Sigmoid colon (tissue), 4 donors: ENCODE results near the gene CARD14.

Experiments
- CTCF ChIP-seq, 4 experiments: fragments of 450-650 bp in 3 of 4; fragments of 200-600 bp in 1 of 4; IDR thresholded peaks; one replicate each; pipeline ENCODE4 v1.5.1; 2016 to 2019; ENCODE audit warnings: antibody characterized with exemption in 4 of 4, mild to moderate bottlenecking in 3 of 4, moderate library complexity in 2 of 4
- POLR2A ChIP-seq, 2 donors: fragments of 450-650 bp; IDR thresholded peaks; one replicate each; pipeline ENCODE4 v1.6.1; 2016; ENCODE audit warnings: antibody characterized with exemption in 2 of 2, mild to moderate bottlenecking in 2 of 2, moderate library complexity in 2 of 2
- POLR2AphosphoS5 ChIP-seq, 4 donors: sonication (generic); formaldehyde crosslinking; IDR thresholded peaks; one replicate each; pipeline ENCODE4 v1.6.1; 2017; ENCODE audit warnings: antibody characterized with exemption in 4 of 4

DNA sequence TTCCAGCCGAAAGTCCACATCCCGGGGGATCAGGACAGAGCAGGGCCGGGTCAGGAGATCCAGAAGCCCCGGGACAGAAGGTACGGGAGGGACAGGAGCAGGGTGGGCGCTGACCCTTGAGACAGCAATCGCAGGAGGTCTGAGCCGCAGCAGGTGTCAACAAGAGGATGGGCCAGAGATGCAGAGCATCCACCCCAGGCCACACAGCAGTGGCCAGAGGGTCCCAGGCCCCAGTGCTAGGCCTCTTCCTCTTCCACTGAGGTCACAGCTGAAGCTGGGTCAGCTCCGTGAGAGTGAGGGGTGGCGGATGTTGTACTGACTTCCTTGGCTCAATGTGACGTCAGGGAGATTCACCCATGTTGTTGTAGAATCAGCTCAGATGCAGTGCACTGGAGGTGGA, 82.1 kb downstream of the CARD14 start:
- TF ChIP-seq CTCF (IDR thresholded peaks at IDR 0.05) (no peak), POLR2AphosphoS5 (IDR thresholded peaks at IDR 0.05) (no peak), POLR2A (IDR thresholded peaks at IDR 0.05) (no peak)
